ENCODE results near the gene GOLT1A.

GOLT1A gene

GRCh38 chr1:204204944-204205343 lies 8.8 kb downstream of the GOLT1A start:
- TF ChIP-seq, protein P1, sequence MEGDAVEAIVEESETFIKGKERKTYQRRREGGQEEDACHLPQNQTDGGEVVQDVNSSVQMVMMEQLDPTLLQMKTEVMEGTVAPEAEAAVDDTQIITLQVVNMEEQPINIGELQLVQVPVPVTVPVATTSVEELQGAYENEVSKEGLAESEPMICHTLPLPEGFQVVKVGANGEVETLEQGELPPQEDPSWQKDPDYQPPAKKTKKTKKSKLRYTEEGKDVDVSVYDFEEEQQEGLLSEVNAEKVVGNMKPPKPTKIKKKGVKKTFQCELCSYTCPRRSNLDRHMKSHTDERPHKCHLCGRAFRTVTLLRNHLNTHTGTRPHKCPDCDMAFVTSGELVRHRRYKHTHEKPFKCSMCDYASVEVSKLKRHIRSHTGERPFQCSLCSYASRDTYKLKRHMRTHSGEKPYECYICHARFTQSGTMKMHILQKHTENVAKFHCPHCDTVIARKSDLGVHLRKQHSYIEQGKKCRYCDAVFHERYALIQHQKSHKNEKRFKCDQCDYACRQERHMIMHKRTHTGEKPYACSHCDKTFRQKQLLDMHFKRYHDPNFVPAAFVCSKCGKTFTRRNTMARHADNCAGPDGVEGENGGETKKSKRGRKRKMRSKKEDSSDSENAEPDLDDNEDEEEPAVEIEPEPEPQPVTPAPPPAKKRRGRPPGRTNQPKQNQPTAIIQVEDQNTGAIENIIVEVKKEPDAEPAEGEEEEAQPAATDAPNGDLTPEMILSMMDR (IDR thresholded peaks at IDR 0.05; ENCODE audit: low read depth, low read length) = no peak
- H3K4me3 ChIP-seq (ENCODE audit: low read depth, low read length) = no peak overlapping the region

DNA sequence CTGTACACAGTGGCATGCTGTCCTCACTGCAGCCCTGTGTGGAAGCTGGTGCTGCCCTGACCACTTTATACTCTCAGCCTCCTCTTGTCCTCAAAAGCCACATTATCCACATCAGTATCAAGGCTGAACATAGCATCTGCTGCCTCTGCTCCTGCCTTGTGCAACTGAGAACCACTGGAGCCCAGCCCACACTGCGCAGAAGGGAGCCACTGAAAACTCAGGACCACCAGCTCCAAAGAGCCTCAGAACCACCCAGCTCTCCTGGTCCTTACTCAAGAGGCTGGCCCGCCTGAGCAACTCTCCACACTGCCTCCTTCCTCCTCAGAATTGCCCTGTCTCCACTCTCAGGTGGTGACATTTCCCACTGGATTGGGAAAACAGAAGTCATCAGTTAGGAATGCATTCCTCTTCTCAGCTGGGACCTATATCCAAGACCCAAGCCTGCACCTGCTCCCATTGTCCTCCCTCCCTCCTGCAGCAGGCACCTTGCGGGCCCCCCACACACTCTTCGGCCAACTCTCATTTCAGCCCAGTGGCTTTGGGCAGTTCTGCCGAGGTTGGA lies 10.5 kb downstream of the GOLT1A start:
- TF ChIP-seq, protein P1 (IDR thresholded peaks at IDR 0.05; ENCODE audit: low read depth, low read length) = no peak

GRCh38 chr1:204202481-204202880 lies 11.3 kb downstream of the GOLT1A start:
- H3K4me3 ChIP-seq (ENCODE audit: low read depth, low read length) = no peak overlapping the region
- TF ChIP-seq, protein P1 (IDR thresholded peaks at IDR 0.05; ENCODE audit: low read depth, low read length) = no peak

More for the DNA sequence above, 10.5 kb downstream of the GOLT1A start:
- no peak overlapping the region for H3K4me3 ChIP-seq (ENCODE audit: low read depth, low read length)

DNA sequence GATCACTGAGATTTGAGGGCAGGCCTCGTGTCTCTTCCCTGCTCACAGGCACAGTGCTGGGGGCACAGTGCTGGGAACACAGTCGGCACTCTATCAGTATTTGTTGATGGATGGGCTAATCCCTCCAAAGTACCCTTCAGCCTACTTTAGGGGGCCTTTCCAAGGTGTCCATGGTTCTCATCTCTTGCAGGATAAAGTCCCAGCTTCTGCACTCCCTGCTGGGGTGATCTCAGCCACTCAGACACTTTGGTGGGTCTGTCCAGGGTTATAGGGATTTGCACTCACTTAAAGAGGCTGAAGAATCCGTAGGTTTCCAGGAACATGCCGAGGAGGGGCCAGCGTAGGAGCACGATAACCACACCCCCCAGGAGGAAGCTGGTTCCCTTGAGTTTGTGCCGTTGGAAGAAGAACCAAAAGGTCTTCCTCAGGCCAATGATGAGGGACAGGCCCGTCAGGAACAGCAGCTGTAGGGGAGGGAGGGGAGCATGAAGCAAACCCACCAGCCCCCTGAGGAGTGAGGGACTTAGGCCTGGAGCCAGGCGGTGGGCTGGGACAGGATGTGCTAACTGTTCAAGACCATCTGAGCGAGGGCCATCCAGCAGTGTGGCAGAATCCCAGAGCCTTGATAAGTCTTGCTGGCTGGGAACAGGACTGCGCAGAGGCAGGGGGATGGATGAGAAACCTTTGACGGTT lies 12.3 kb downstream of the GOLT1A start:
- TF ChIP-seq, protein P1 (IDR thresholded peaks at IDR 0.05; ENCODE audit: low read depth, low read length) = no peak
- no peak overlapping the region for H3K4me3 ChIP-seq (ENCODE audit: low read depth, low read length)

- TF ChIP-seq, protein P1 (IDR thresholded peaks at IDR 0.05; ENCODE audit: low read depth, low read length) = no peak
- H3K4me3 ChIP-seq (ENCODE audit: low read depth, low read length) = no peak overlapping the region
Observed at GRCh38 chr1:204199579-204199978, 14.2 kb downstream of the GOLT1A start.

DNA sequence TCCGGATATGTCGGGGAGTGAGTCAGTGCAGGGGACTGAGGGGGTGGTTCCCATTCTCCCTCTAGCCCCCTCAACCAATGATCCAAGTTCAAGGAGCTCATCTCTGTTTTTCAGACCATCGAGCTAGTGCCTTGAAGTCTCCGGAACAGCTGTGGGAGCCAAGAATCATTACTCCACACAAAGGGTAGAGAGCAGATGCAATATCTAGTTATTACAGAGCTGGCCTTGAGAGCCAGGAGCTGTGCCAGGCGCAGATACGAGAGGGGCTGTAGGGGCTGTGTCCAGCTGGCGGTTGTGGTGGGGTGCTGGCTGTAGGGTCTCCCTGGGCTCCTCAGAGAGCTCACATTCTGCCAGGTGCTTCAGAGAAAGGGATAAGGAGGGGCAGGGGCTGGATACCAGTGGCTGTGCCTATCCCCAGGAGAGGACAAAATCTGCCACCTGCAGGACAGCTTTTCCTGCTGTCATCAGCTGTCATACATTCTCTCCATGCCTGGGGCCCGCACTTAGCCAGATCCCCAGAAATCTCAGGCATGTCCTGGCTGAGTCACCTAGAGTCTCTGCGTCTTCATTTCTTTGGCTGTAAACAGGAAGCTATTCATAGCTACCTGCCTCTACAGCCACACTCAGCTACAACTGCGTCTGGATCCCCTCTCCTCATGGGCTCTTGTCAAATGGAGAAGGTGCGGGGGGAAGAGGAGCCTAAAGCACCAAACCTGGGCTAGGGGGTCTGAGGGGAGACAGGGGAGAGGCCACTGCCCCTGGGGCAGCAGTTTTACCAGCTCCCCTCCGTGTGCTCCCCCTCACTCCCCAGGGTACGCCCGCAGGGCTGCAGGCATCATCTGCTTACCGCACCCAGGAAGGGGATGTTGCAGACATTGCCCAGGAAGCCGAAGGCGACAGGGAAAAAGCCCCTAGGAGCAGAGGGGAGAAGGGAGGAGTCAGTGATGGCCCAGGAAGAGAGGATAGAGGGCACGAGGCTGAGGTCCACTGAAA lies 15.1 kb downstream of the GOLT1A start:
- no peak overlapping the region for H3K4me3 ChIP-seq (ENCODE audit: low read depth, low read length)
- TF ChIP-seq, protein P1 (IDR thresholded peaks at IDR 0.05; ENCODE audit: low read depth, low read length) = no peak
